C4-2B (cell line): ENCODE data around the gene PDCD2L.
A peak's percentile ranks its signal among the peaks of the same experiment; 100 is the strongest.

ENCODE experiments used
- H3K27ac ChIP-seq: fragments of 450-650 bp; 2 replicates; pipeline ENCODE4 v1.5.1; 2017
- CTCF ChIP-seq: fragments of 450-650 bp; conservative IDR thresholded peaks from 2 replicates; pipeline ENCODE4 v1.5.1; 2017; ENCODE audit warnings: mild to moderate bottlenecking
- ZFX ChIP-seq: fragments of 450-650 bp; IDR thresholded peaks from 2 replicates; pipeline ENCODE4 v1.6.1; 2017

PDCD2L gene

GRCh38 chr19:34404109-34404909, at the start of gene PDCD2L:
Gene PDCD2L (plus strand): TSS chr19:34404399. CDS start chr19:34404431, 32 bp downstream.
- TF ChIP-seq ZFX: peak; percentile 67; the same call in 1 of the 2 replicates
- no peak for TF ChIP-seq CTCF
- peak within 1 kb of the TSS; percentile 89 for H3K27ac ChIP-seq

- TF ChIP-seq ZFX (no peak), CTCF (no peak)
- no peak overlapping the region for H3K27ac ChIP-seq
Measured at GRCh38 chr19:34355201-34355600, 49.0 kb upstream of the PDCD2L start.

- no peak overlapping the region for H3K27ac ChIP-seq
- TF ChIP-seq CTCF (no peak), ZFX (no peak)
Measured at GRCh38 chr19:34356875-34357274, 47.3 kb upstream of the PDCD2L start.

GRCh38 chr19:34357431-34357830, 46.8 kb upstream of the PDCD2L start:
- H3K27ac ChIP-seq: no peak overlapping the region; the same call in 1 of the 2 replicates

GRCh38 chr19:34359140-34359953, 44.9 kb upstream of the PDCD2L start:
- TF ChIP-seq ZFX (0 out of 2 replicates have a peak, but pooled peaks have one; percentile 28), CTCF (peak; percentile 85; the same call in 1 of the 2 replicates)
- peak overlapping the region; percentile 90 for H3K27ac ChIP-seq

More at GRCh38 chr19:34357431-34357830, 46.8 kb upstream of the PDCD2L start:
- no peak for TF ChIP-seq ZFX
- TF ChIP-seq CTCF: no peak

GRCh38 chr19:34359954-34360315, 44.3 kb upstream of the PDCD2L start:
- H3K27ac ChIP-seq: peak overlapping the region; percentile 90
- TF ChIP-seq CTCF: no peak
- TF ChIP-seq ZFX: no peak
